ENCODE data around the gene KIF21A. TPM values are rescaled to one million over a fixed set of nuclear protein-coding genes. Genes with fewer than 3 reads are reported as not detected.

The KIF21A gene
- total and polyA plus RNA-seq, 2 donors (not counting 3 experiments of a cell fraction or from before 2014, with no cell fraction given), result 1.8 to 10.1 TPM

GRCh38 chr12:39467432-39467870, 24.5 kb upstream of the KIF21A start:
- H3K4me2 ChIP-seq (ENCODE audit: insufficient read depth, low read length), result no peak overlapping the region
- H3K36me3 ChIP-seq (ENCODE audit: control insufficient read depth in 2 of 2, extremely low read depth in 1 of 2, insufficient read depth in 2 of 2, low read length in 2 of 2), result no peaks in the 10 kb centered on the region
- no peak for DNase-seq (ENCODE audit: low read depth, low spot score)
- BruUV-seq (replicated peaks), result no TSS peak
- ChIA-PET POLR2A (no interaction called here), CTCF (interaction anchor here (0.7 kb wide), 1 partner anchor 24 kb away, joined by 3 read pairs; no protein-coding TSS in a partner anchor)
- no peak overlapping the region for H2AFZ ChIP-seq (ENCODE audit: low read depth, low read length)
- no peaks in the 10 kb centered on the region for H3K79me2 ChIP-seq (ENCODE audit: control insufficient read depth, insufficient read depth, low read length)
- intact Hi-C loops (cut with micrococcal nuclease) (no loop called here), dilution Hi-C loops (cut with MboI; ENCODE audit: extremely low pct_ligation_motif_present, low sequenced_read_pairs) (no loop called here)
- H3K27me3 ChIP-seq (ENCODE audit: control insufficient read depth in 2 of 2, insufficient read depth in 2 of 2, low read length in 2 of 2), result no peaks in the 10 kb centered on the region
- no peak overlapping the region for H3K4me3 ChIP-seq (replicated peaks in 1 of 3; ENCODE audit: insufficient read depth in 1 of 3, low read depth in 1 of 3, low read length in 3 of 3)
- no peak overlapping the region for H3K27ac ChIP-seq (ENCODE audit: insufficient read depth, low read depth, low read length)
- H3K9me3 ChIP-seq (replicated peaks; ENCODE audit: control insufficient read depth, insufficient read depth, low read length), result no peaks in the 10 kb centered on the region
- no peak overlapping the region for H3K9ac ChIP-seq (replicated peaks; ENCODE audit: extremely low read depth, insufficient read depth, low read length)
- H4K20me1 ChIP-seq (replicated peaks; ENCODE audit: control insufficient read depth, extremely low read depth, insufficient read depth, low read length), result no peaks in the 10 kb centered on the region
- H3K9me1 ChIP-seq (replicated peaks; ENCODE audit: control insufficient read depth, extremely low read depth, insufficient read depth, low read length), result no peaks in the 10 kb centered on the region
- FAIRE-seq, result no peak
- TF ChIP-seq MAX (IDR thresholded peaks at IDR 0.05; ENCODE audit: insufficient read depth, insufficient read length), result no peak
- TF ChIP-seq EZH2 (IDR thresholded peaks at IDR 0.05; ENCODE audit: borderline replicate concordance, low read depth, low read length, severe bottlenecking), result no peak
- TF ChIP-seq GATA2 (IDR thresholded peaks at IDR 0.05; ENCODE audit: insufficient read depth, insufficient read length, low read depth, low read length), result no peak
- TF ChIP-seq CTCF (IDR thresholded peaks at IDR 0.05; ENCODE audit: extremely low read depth in 1 of 2, insufficient read depth in 1 of 2, low read depth in 1 of 2, low read length in 2 of 2), result no peak
- no peak for TF ChIP-seq POLR2AphosphoS5 (IDR thresholded peaks at IDR 0.05; ENCODE audit: insufficient read depth, low read depth, low read length)
- TF ChIP-seq FOS (IDR thresholded peaks at IDR 0.05; ENCODE audit: borderline replicate concordance, insufficient read depth, low read length), result no peak
- TF ChIP-seq MYC (IDR thresholded peaks at IDR 0.05; ENCODE audit: low read depth, low read length), result no peak
- no peak for TF ChIP-seq JUN (IDR thresholded peaks at IDR 0.05; ENCODE audit: borderline replicate concordance, insufficient read depth, insufficient read length, low read depth)
- TF ChIP-seq POLR2A (IDR thresholded peaks at IDR 0.05; ENCODE audit: low read depth, low read length), result no peak
- H3K4me1 ChIP-seq (ENCODE audit: control insufficient read depth, extremely low read depth, insufficient read depth, low read length), result no peaks in the 10 kb centered on the region

Measured in endothelial cell of umbilical vein (primary cell).